ENCODE measurements around the gene NOP16. TPM values are rescaled to one million over a fixed set of nuclear protein-coding genes. Genes with fewer than 3 reads are reported as not detected.

The NOP16 gene
- total and polyA plus RNA-seq, 2 donors, result 19.5 to 30.6 TPM

GRCh38 chr5:176342766-176343458 lies 45.5 kb downstream of the NOP16 start:
- no peak overlapping the region for H3K27ac ChIP-seq (ENCODE audit: low read depth in 1 of 2, low read length in 1 of 2)
- H3K36me3 ChIP-seq (ENCODE audit: control insufficient read depth in 2 of 2, insufficient read depth in 2 of 2, low read length in 1 of 2), result peaks cover 25 to 30% of the 10 kb centered on the region in 2 donors
- no peaks in the 10 kb centered on the region for H3K27me3 ChIP-seq (ENCODE audit: control insufficient read depth in 2 of 2, insufficient read depth in 1 of 2, low read length in 1 of 2)
- WGBS, result 94% methylated on average over 2 of the region's 2 CpGs
- no peak for DNase-seq (ENCODE audit: low read depth in 6 of 9, low spot score in 9 of 9)
- no peaks in the 10 kb centered on the region for H3K4me1 ChIP-seq (ENCODE audit: control insufficient read depth in 2 of 2, insufficient read depth in 2 of 2, low read length in 2 of 2)
- H3K4me3 ChIP-seq (ENCODE audit: low read length in 2 of 2), result no peak overlapping the region
- H3K9me3 ChIP-seq (ENCODE audit: control insufficient read depth in 2 of 2, insufficient read depth in 1 of 2, low read length in 1 of 2), result no peaks in the 10 kb centered on the region

GRCh38 chr5:176342158-176342483 lies 46.3 kb downstream of the NOP16 start:
- 96% methylated on average over 1 of the region's 1 CpG for WGBS
- Histone ChIP-seq H3K27ac (ENCODE audit: low read depth in 1 of 2, low read length in 1 of 2) (no peak overlapping the region), H3K4me3 (ENCODE audit: low read length in 2 of 2) (no peak overlapping the region), H3K27me3 (ENCODE audit: control insufficient read depth in 2 of 2, insufficient read depth in 1 of 2, low read length in 1 of 2) (no peaks in the 10 kb centered on the region), H3K36me3 (ENCODE audit: control insufficient read depth in 2 of 2, insufficient read depth in 2 of 2, low read length in 1 of 2) (peaks cover 23% of the 10 kb centered on the region in 2 donors), H3K4me1 (ENCODE audit: control insufficient read depth in 2 of 2, insufficient read depth in 2 of 2, low read length in 2 of 2) (no peaks in the 10 kb centered on the region), H3K9me3 (ENCODE audit: control insufficient read depth in 2 of 2, insufficient read depth in 1 of 2, low read length in 1 of 2) (no peaks in the 10 kb centered on the region)
- DNase-seq (ENCODE audit: low read depth in 6 of 9, low spot score in 9 of 9), result no peak

- H3K4me1 ChIP-seq (ENCODE audit: control insufficient read depth in 2 of 2, insufficient read depth in 2 of 2, low read length in 2 of 2), result no peaks in the 10 kb centered on the region
- H3K9me3 ChIP-seq (ENCODE audit: control insufficient read depth in 2 of 2, insufficient read depth in 1 of 2, low read length in 1 of 2), result no peaks in the 10 kb centered on the region
- no peak overlapping the region for H3K4me3 ChIP-seq (ENCODE audit: low read length in 2 of 2)
- WGBS, result 94% methylated on average over 2 of the region's 2 CpGs
- no peak overlapping the region for H3K27ac ChIP-seq (ENCODE audit: low read depth in 1 of 2, low read length in 1 of 2)
- H3K36me3 ChIP-seq (ENCODE audit: control insufficient read depth in 2 of 2, insufficient read depth in 2 of 2, low read length in 1 of 2), result peaks cover 17 to 25% of the 10 kb centered on the region in 2 donors
- no peaks in the 10 kb centered on the region for H3K27me3 ChIP-seq (ENCODE audit: control insufficient read depth in 2 of 2, insufficient read depth in 1 of 2, low read length in 1 of 2)
- DNase-seq (ENCODE audit: low read depth in 6 of 9, low spot score in 9 of 9), result no peak
Observed at GRCh38 chr5:176341325-176342157, 46.9 kb downstream of the NOP16 start.

- 98% methylated on average over 5 of the region's 5 CpGs for WGBS
- H3K36me3 ChIP-seq (ENCODE audit: control insufficient read depth in 2 of 2, insufficient read depth in 2 of 2, low read length in 1 of 2), result peaks cover 0 to 14% of the 10 kb centered on the region in 2 donors
Observed at GRCh38 chr5:176339304-176339703, 49.1 kb downstream of the NOP16 start.

GRCh38 chr5:176337913-176338312 lies 50.5 kb downstream of the NOP16 start:
- H3K9me3 ChIP-seq (ENCODE audit: control insufficient read depth in 2 of 2, insufficient read depth in 1 of 2, low read length in 1 of 2), result peaks cover 0 to 1% of the 10 kb centered on the region in 2 donors
- no peaks in the 10 kb centered on the region for H3K4me1 ChIP-seq (ENCODE audit: control insufficient read depth in 2 of 2, insufficient read depth in 2 of 2, low read length in 2 of 2)
- H3K4me3 ChIP-seq (ENCODE audit: low read length in 2 of 2), result no peak overlapping the region
- H3K27ac ChIP-seq (ENCODE audit: low read depth in 1 of 2, low read length in 1 of 2), result no peak overlapping the region
- 95% methylated on average over 1 of the region's 1 CpG for WGBS
- DNase-seq (ENCODE audit: low read depth in 6 of 9, low spot score in 9 of 9), result no peak
- H3K36me3 ChIP-seq (ENCODE audit: control insufficient read depth in 2 of 2, insufficient read depth in 2 of 2, low read length in 1 of 2), result peaks cover 0 to 12% of the 10 kb centered on the region in 2 donors
- H3K27me3 ChIP-seq (ENCODE audit: control insufficient read depth in 2 of 2, insufficient read depth in 1 of 2, low read length in 1 of 2), result no peaks in the 10 kb centered on the region

More at GRCh38 chr5:176339304-176339703, 49.1 kb downstream of the NOP16 start:
- DNase-seq (ENCODE audit: low read depth in 6 of 9, low spot score in 9 of 9), result no peak
- Histone ChIP-seq H3K27me3 (ENCODE audit: control insufficient read depth in 2 of 2, insufficient read depth in 1 of 2, low read length in 1 of 2) (no peaks in the 10 kb centered on the region), H3K4me3 (ENCODE audit: low read length in 2 of 2) (no peak overlapping the region), H3K4me1 (ENCODE audit: control insufficient read depth in 2 of 2, insufficient read depth in 2 of 2, low read length in 2 of 2) (no peaks in the 10 kb centered on the region), H3K27ac (ENCODE audit: low read depth in 1 of 2, low read length in 1 of 2) (no peak overlapping the region), H3K9me3 (ENCODE audit: control insufficient read depth in 2 of 2, insufficient read depth in 1 of 2, low read length in 1 of 2) (peaks cover 0 to 1% of the 10 kb centered on the region in 2 donors)

- H3K36me3 ChIP-seq (ENCODE audit: control insufficient read depth in 2 of 2, insufficient read depth in 2 of 2, low read length in 1 of 2), result peaks cover 0 to 12% of the 10 kb centered on the region in 2 donors
- H3K9me3 ChIP-seq (ENCODE audit: control insufficient read depth in 2 of 2, insufficient read depth in 1 of 2, low read length in 1 of 2), result peaks cover 0 to 1% of the 10 kb centered on the region in 2 donors
- no peak for DNase-seq (ENCODE audit: low read depth in 6 of 9, low spot score in 9 of 9)
- H3K27me3 ChIP-seq (ENCODE audit: control insufficient read depth in 2 of 2, insufficient read depth in 1 of 2, low read length in 1 of 2), result no peaks in the 10 kb centered on the region
- H3K27ac ChIP-seq (ENCODE audit: low read depth in 1 of 2, low read length in 1 of 2), result no peak overlapping the region
- H3K4me1 ChIP-seq (ENCODE audit: control insufficient read depth in 2 of 2, insufficient read depth in 2 of 2, low read length in 2 of 2), result no peaks in the 10 kb centered on the region
- H3K4me3 ChIP-seq (ENCODE audit: low read length in 2 of 2), result no peak overlapping the region
Observed at GRCh38 chr5:176334031-176334770, 54.2 kb downstream of the NOP16 start.

Other genes starting within 250 kb of the NOP16 start
- gene SIMC1, start 150.2 kb downstream of the NOP16 start, total RNA-seq, result 5.3 TPM
- 10.2 TPM for gene SIMC1, start 150.2 kb downstream of the NOP16 start, polyA plus RNA-seq
- gene KIAA1191, start 26.8 kb downstream of the NOP16 start, total RNA-seq, result 36.4 TPM
- 56.0 TPM for gene KIAA1191, start 26.8 kb downstream of the NOP16 start, polyA plus RNA-seq
- 1.8 TPM for gene ARL10, start 23.1 kb downstream of the NOP16 start, total RNA-seq
- 3.3 TPM for gene ARL10, start 23.1 kb downstream of the NOP16 start, polyA plus RNA-seq
- 116 TPM for gene HIGD2A, start 153 bp upstream of the NOP16 start, total RNA-seq
- gene HIGD2A, start 153 bp upstream of the NOP16 start, polyA plus RNA-seq, result 161 TPM
- gene CLTB, start 27.9 kb upstream of the NOP16 start, total RNA-seq, result 93.3 TPM
- 129 TPM for gene CLTB, start 27.9 kb upstream of the NOP16 start, polyA plus RNA-seq
- gene FAF2, start 59.8 kb upstream of the NOP16 start, total RNA-seq, result 22.4 TPM
- gene FAF2, start 59.8 kb upstream of the NOP16 start, polyA plus RNA-seq, result 17.7 TPM
- 19.3 TPM for gene RNF44, start 148.8 kb upstream of the NOP16 start, total RNA-seq
- gene RNF44, start 148.8 kb upstream of the NOP16 start, polyA plus RNA-seq, result 54.8 TPM
- gene CDHR2, start 160.7 kb upstream of the NOP16 start, total RNA-seq, result 0.33 TPM
- gene CDHR2, start 160.7 kb upstream of the NOP16 start, polyA plus RNA-seq, result 0.07 TPM
- gene GPRIN1, start 221.6 kb upstream of the NOP16 start, total RNA-seq, result 2.7 TPM
- gene GPRIN1, start 221.6 kb upstream of the NOP16 start, polyA plus RNA-seq, result 0.82 TPM
- 0.05 TPM for gene SNCB, start 241.9 kb upstream of the NOP16 start, total RNA-seq
- 0.21 TPM for gene SNCB, start 241.9 kb upstream of the NOP16 start, polyA plus RNA-seq
- 0.05 TPM for gene EIF4E1B, start 242.1 kb upstream of the NOP16 start, total RNA-seq
- 0.05 TPM for gene EIF4E1B, start 242.1 kb upstream of the NOP16 start, polyA plus RNA-seq

Measured in thymus (tissue), 11 donors.